DMS 273 (cell line): Measurements from ENCODE around the gene ERAP2.

Experiments
- DNase-seq: peaks from one replicate; lab custom pipeline; 2025; ENCODE audit not compliant: unreplicated experiment; lab: John Stamatoyannopoulos, UW

ERAP2 gene

DNA sequence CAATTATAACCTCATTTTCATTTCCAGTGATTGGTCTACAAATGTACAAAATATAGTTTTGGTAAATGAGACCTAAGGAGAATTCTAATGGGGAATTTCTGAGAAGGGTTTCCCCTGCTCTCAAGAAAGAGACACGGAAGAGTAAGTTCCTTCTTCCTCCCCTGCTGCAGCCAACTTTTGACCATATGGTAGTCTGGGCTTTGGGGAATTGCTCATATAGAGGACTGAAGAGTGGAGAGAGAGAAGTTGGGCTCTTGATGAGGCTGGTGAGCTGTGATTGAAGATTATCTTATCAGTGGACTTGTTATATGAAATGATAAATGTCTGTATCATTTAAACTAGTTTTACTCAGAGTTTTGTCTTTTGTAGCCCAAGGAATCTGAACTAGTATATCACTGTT, 55.3 kb downstream of the ERAP2 start:
- DNase-seq, result peak; percentile 67

DNA sequence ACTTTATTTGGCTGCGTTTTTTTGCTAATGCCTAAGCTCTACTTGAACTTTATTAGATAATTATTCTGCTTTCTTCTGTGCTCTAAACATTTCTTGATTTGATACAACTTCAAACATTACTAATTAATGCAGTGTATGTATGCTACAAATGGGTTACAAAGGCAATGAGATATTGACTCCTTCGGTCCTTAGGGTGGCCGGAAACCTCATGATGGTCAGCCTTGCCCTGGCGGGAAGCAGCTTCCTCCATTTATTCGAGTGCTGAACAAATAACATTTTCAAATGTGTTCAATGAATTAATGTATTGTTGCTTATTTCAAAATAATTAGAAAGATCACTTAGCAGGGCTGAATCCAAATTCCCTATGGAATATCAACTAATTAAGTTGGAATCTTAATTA, 55.7 kb downstream of the ERAP2 start:
- no peak for DNase-seq

DNA sequence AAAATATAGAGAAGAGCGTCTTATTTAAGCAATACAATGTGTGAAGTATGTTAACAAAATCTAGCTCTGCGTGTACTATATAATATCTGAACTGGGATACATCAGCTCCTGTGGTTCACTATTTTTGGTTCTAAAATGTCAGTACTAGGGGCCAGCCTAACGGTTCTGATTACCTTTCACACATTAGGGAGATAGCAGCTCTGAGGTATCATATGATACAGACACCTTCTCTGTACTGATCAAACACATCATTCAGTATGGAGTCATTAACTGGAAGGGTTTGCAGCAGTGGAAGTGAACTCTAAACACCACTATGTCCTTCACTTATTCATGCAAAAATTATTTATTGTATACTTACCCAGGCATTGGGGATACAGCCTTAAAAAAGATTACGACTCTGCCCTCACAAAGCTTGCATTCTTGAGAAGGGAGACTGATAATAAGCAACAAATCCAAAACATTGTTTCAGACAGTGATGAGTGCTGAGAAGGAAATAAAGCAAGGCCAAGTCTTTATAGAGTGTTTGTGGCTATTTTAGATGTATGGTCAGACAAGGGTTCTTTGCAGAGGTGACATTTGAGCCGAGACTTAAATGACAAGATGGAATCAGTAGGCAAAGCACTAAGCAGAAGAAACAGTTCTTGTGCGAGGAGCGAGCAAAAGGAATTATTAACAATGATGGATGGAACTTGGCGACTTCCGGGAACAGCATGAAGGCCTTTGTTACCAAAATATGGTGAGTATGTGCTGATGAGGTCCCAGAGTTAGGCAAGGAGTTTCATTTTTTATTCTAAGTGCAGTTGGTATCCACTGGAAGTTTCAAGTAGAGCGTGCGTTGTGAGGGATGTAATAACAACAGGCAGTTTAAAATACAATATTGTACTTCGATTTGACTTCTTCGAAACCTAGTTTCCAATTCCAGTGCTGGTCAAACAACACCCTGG, 57.7 kb downstream of the ERAP2 start:
- DNase-seq, result no peak

DNA sequence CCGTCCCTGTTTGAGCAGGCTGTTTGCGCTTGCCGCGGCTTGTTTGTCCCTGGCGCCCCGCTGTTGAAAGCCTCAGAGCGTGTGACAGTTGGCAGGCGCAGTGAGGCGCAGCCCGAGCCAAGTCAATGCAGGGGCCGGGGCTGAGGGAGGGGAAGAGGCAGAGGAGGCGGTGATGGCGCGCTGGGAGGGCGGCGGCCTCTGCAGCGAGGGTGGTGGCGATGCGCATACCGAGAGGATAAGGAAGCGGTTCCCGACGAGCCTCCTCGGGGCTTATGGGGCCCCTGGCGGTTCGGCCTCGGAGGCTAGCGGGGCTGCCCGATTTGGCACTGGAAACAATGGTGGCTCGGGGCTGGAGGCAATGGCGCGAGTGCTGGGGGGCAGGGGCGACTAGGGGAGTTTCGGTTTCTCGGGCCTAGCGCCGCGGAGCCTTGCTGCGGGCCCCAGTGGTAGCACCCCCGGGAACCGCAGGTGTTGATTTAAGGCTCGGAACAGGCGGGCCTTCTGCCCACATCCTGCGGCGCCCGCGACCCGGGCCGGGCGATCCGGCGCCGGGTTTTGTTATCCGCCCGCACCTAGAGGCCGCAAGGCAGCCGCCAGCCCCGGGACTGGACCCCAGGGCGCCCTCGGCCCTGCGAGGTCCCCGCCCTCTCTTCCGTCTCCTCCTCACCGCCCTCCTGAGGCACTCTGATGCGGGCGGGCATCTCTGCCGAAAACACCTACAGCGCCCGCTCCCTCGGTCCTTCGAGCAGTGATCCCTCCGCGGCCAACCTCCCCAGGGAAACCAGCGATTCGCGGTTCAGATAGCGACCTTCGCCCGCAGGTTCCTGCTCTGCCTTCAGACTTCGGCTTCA, 58.6 kb downstream of the ERAP2 start:
- DNase-seq, result peak; percentile 98

DNA sequence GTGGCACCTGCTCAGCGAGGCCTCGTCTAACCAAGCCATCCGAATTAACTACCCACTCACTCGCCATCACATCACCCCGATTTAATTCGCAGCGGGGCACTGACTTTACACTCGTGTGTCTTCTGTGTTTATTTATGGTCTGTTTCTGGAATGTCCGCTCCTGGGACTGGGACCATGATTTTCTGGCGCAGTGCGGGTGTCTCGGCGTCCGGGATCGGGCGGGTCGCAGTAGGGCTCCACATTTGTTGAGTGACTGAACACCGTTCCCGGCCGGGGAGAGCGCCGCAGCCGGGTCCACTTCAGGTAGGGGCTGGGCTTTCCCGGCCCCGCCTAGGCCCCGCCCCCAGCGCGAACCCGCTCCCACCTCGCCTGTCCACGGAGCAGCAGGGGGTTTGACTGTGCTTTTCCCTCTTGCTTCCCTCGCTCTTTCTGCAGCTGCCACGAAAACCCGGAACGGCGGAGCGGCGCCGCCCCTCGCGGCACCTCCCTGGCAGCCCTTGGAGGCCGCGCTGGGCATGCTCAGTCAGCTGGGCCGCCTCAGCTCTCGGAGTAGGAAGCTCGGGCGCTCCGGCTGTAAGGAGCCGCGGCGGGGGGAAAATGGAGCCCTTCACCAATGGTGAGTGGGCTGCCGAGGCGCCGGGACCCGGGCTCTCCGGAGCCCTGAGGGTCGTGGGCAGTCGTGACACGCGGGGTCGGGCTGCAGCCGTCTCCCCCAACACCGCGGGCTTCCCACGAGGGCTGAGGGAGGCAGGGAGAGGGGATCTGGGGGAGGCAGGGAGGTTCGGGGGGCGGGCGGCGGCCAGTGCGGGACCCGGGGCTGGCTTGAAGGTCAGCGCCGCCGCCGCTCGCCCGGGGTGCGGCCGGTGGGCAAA, 59.5 kb downstream of the ERAP2 start, which contains the start of gene LNPEP:
Gene LNPEP, plus strand, starts transcription at position 522 of the 872 bp plus-strand sequence. Its CDS starts 76 bp downstream, at position 598.
- DNase-seq, result peak; percentile 99

DNA sequence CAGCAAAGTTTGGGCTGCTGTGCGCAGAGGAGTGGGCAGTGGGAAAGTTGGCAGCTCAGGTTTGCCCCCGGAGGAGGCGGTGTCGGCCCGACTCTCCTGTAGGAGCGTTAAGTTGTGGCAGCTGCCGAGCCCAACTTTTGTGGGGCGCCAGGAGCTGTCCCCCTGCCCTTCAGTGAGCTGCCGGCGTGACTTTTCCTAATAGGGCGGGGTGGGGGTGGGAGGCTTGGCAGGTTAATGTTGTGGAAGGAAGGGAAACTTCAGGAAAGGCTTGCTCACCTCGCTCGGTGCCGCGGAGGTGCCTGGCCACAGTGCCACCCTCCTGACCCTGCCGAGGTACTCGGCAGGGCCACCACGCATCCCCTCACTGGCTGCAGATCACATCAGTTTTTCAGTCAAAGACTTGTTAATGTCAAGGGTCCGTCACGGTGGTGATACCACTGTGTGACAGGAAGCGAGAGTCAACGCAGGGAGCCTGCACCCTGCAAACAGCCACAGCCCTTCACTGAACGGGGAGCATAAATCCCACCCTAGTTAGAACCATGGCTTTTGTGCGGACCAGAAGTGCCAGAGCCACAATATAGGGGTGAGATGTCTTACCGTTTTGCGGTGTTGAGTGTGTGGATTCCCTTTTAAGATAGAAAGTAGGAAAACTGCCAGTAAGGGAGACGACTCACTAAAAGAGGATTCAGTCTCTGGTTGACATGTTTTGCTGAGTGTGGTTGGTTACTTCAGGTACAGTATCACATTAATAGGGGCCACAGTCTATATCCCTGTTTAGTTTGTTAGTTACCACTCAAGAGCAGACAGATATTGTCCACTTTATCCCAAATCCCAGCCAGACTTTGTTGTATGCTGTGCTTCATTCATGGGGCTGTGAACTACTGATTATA, 60.4 kb downstream of the ERAP2 start:
- DNase-seq, result peak; percentile 64

DNA sequence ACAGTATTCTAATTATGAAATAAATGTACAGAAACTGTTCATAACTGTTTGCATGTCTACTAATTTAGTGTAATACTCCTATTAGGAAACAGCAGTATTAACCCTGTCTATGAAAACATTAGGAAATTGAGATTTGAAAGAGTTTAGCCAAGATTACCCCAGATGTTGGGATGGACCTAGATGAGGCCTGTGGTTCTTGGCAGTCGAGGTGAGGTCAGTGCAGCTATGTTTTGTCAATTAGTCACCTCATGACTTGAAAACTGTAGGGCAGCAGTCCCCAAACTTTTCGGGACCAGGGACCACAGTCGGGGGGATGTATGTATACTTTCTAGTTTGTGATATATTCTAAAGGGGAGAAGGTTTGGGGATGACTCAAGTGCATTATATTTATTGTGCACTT, 64.3 kb downstream of the ERAP2 start:
- DNase-seq, result no peak

DNA sequence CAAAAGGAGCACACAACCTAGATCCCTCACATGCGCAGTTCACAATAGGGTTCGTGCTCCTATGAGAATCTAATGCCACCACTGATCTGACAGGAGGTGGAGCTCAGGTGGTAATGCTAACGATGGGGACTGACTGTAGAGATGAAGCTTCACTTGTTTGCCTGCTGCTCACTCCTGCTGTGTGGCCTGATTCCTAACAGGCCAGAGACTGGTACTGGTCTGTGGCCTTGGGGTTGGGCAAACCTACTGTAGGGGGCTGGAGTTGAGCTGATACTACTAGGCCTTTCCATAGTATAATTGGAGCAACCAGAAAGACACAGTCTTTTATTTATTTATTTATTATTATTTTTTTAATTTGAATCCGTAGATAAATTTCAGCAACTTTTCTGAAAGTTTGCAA, 64.8 kb downstream of the ERAP2 start:
- DNase-seq, result no peak

DNA sequence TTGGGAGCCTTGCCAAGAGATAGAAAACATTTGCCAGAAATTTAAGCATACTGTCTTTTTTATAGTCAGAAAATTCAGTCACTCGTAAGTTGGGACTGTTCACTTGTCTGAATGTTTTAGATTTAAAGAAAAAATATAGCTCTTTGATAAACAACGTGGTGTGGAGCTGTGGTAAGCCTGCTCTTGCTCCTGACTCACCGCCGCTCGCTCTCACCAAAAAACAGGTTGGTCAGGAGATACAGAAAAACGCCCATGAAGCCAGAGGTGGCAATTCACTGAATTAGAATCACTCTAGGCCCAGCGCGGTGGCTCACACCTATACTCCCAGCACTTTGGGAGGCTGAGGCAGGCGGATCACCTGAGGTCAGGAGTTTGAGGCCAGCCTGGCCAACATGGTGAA, 65.8 kb downstream of the ERAP2 start:
- no peak for DNase-seq

DNA sequence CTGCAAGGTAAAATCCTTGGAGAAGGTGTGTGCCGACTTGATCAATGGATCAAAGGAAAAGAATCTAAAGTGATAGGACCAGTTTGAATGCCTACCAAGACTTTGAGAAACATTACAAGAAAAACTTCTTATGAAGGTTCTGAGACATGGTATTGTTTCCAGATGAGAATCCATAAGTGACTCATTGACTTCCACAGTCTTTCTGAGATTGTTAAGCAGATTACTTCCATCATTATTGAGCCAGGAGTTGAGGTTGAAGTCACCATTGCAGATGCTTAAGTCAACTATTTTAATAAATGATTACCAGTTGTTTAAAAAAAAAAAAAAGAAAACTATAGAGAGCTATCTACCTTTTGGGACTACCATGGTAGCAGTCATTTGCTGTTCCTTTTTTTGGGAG, 66.6 kb downstream of the ERAP2 start:
- no peak for DNase-seq

DNA sequence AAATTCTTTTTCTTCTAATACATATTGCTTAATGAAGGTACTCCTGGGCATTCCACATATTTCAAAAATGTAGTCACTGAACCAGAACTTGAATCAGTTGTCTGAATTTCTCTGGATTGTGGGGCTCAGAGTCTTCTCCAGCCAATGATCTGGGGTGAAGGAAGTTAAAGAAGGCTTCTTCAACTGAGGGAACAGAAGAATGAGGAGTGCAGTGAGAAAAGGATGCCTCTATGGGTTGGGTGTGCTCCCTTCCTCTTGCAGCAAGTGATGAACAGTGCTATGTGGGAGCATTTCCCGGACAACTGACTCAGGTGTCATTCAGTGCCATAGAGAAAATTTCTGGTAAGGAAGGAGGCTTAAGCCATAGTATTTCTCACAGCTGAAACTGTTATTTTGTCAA, 67.5 kb downstream of the ERAP2 start:
- no peak for DNase-seq

DNA sequence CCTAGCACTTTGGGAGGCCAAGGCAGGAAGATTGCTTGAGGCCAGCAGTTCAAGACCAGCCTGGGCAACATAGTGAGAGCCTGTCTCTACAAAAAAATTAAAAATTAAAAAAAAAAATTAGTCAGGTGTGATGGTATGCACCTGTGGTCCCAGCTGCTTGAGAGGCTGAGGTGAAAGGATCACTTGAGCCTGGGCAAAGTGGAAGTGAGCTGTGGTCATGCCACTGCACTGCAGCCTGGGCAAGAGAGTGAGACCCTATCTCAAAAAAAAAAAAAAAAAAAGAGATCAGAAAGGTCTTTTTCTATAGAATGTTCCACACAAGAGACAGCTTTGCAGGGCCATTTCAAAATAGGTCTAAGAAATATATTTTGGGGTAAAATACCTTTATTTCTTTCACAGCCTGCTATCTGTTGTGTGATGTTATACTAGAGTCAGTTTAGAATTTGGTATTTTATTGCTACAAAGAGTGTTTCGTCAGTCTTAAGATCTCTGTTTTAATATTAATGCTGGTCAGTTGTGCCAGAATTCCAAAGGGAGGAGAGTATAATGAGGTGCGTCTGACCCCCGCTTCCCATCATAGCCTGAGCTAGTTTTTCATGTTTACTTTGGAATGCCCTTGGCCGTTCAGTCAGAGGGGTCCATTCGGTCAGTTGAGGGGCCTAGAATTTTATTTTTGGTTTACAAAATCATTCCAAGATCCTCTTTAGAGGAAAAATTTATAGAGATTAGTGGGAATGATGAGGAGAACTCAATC, 69.0 kb downstream of the ERAP2 start:
- no peak for DNase-seq

DNA sequence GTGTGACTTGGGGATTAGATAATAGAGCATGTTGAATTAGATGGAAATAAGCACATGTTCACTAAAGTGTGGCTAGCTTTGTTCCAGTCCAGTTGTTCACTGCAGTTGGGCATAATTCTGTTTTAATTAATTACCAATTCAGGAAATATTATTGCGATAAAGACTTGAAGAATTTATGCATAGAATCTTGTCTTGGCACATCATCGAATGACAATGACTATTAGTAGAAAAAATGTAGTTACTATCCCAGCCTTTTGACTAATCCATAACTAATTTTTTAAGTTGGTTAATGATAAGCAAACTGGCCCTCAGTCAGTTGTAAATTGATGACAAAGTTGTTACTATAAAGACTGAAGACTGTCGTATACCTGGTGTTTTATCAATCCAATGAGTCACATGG, 70.1 kb downstream of the ERAP2 start:
- DNase-seq, result no peak

DNA sequence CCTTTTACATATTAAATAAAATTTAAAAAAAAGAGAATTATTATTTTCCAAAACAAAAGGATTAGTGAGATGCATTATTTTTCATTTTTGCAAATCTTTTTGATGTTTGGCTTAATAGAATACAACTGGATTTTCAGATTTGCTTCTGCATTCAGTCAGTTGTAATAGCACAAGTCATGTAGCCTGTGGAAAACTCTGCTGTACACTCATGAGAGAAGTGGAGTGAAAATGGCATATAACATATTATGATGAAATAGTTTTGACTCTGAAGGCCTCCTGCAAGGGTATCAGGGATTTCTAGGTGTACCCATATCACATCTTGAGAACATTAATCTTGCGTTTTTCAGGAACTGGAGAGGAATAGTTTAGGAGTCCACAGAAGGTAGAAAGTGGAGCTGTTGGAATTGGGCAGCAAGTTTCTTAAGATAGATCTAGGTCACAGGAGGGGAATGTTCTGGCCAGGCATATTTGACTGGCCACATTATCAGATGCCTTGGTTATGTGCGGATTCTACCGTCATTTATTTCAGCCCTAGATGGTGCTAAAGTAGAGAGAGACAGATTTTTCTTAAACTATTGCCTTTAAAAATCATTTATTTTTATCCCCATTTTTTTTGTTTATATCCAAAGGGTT, 75.9 kb downstream of the ERAP2 start:
- DNase-seq, result peak; percentile 29

DNA sequence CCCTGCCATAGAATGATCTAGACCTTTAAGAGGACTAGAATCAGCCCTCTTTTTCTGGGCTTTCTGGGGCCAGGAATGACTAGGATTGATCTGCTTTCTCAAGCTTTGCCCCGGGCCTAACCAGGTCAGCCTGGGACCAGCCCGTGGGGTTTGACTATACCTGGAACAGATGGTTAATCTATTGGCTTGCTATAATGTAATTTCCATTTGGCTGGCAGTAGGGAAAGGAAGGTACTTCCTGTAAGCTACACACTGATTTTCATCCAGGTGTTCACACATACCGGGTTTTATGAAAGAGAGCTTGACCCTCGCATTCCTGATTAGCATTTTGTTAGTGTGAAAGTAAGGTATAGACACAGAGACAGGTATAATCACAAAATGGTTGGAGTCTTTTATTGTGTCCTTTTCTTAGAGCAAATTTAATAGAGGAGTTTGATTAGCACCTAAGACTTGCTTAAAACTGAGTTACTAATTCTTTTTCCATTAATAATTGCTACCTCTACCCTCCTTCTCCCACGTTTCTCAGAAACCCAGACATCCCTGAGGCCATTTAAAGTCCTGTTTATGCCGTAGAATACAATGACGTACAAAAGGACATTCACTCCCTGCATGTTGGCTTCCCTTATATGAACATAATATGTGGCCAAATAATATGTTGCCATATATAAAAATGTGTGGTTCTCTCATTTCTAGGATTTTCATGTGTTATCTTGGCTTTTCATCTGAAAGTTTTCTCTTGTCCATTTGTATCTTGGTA, 76.9 kb downstream of the ERAP2 start:
- peak; percentile 48 for DNase-seq

DNA sequence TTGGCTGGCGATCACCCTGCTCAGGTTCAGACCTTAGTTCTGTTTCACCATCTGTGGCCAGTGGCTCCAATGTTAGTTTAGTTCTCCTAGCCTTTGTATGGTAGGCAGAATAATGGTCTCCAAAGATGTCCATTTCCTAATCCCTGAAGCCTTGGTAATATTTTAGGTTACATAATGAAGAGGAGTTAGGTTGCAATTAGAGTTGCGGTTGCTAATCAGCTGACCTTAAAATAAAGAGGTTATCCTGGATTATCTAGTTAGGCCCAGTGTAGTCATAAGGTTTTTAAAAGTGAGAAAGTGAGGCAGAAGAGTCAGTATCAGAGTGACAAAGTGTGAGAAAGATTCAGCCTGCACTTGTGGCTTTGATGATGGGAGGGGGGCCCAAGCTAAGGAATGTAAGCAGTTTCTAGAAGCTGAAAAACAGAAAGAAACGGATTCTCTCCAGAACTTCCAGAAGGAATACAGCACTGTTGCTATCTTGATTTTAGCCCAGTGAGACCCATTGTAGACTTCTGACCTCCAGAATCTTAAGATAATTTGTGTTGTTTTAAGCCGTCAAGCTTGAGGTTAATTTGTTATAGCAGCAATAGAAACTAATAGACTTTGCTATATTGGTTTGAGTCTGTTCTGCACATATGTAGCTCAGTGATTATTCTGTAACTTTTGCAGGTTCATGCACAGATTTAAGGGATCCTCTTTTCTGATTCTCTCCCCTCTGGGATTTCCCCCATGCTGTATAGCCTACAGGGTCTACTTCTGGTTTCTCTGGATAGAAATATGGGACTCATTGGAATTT, 81.2 kb downstream of the ERAP2 start:
- DNase-seq, result no peak

DNA sequence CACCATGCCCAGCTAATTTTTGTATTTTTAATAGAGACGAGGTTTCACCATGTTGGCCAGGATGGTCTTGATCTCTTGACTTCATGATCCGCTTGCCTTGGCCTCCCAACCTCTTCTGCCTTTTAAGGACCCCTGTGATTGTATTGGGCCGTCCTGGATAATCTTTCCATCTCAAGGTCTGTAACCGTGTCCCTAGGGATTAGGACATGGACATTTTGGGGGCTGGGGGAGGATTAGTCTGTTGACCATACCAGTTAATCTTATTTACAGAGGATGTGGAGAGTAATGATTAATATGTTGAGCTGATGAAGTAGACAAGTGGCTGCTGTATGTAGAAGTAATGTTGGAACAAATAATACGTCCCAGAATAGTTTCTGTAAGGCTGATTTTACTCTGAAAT, 82.7 kb downstream of the ERAP2 start:
- DNase-seq, result no peak
